ENCODE measurements around the gene ALMS1. TPM values are rescaled to one million over a fixed set of nuclear protein-coding genes. Genes with fewer than 3 reads are reported as not detected.

Gene ALMS1
- total and polyA plus RNA-seq, 2 of the 4 experiments (the other 2 are of a cell fraction), result 20.8 to 52.8 TPM

GRCh38 chr2:73638429-73638828 lies 252.8 kb downstream of the ALMS1 start:
- Histone ChIP-seq H2AK5ac (ENCODE audit: low read depth, low read length) (no peak overlapping the region), H3K9me3 (ENCODE audit: control insufficient read depth, insufficient read depth, low read length) (no peaks in the 10 kb centered on the region), H3K23ac (ENCODE audit: low read depth, low read length) (no peak overlapping the region), H2BK5ac (ENCODE audit: low read depth, low read length, poor library complexity, severe bottlenecking) (no peak overlapping the region), H2AFZ (replicated peaks; ENCODE audit: low read length, poor library complexity) (no peak overlapping the region), H2BK15ac (ENCODE audit: low read depth, low read length) (no peak overlapping the region), H3K27me3 (ENCODE audit: control insufficient read depth, insufficient read depth, low read length) (peaks cover 5% of the 10 kb centered on the region; the same call in 1 of the 2 replicates), H4K20me1 (ENCODE audit: insufficient read depth, low read length) (no peaks in the 10 kb centered on the region), H3K4me3 (ENCODE audit: insufficient read depth, low read depth, low read length) (no peak overlapping the region), H3K18ac (ENCODE audit: low read depth, low read length) (no peak overlapping the region), H3K79me1 (ENCODE audit: low read depth in 1 of 2, low read length in 2 of 2) (no peaks in the 10 kb centered on the region), H2AK9ac (replicated peaks; ENCODE audit: low read depth, low read length, poor library complexity) (no peak overlapping the region), H4K5ac (ENCODE audit: low read depth, low read length) (no peak overlapping the region), H3K56ac (ENCODE audit: extremely low read depth, insufficient read depth, low read length) (no peak overlapping the region), H2BK20ac (ENCODE audit: low read depth, low read length) (no peak overlapping the region), H2BK120ac (ENCODE audit: low read depth, low read length) (no peak overlapping the region), H3K27ac (ENCODE audit: insufficient read depth, low read length) (no peak overlapping the region), H3K9me1 (ENCODE audit: insufficient read depth, low read length) (no peaks in the 10 kb centered on the region), H4K91ac (ENCODE audit: insufficient read depth, low read depth, low read length) (no peak overlapping the region), H3K14ac (replicated peaks; ENCODE audit: low read depth, low read length) (no peak overlapping the region), H3K4me1 (ENCODE audit: control insufficient read depth, insufficient read depth, low read length) (no peaks in the 10 kb centered on the region), H3K4me2 (ENCODE audit: low read depth, low read length) (no peak overlapping the region), H3K9ac (ENCODE audit: low read depth, low read length) (no peak overlapping the region), H4K8ac (ENCODE audit: low read depth in 2 of 2, low read length in 2 of 2) (no peak overlapping the region), H3K36me3 (ENCODE audit: control insufficient read depth, insufficient read depth, low read length) (no peaks in the 10 kb centered on the region), H3K4ac (ENCODE audit: low read depth, low read length) (no peak overlapping the region)
- no peak for TF ChIP-seq RCOR1 (IDR thresholded peaks at IDR 0.05; ENCODE audit: insufficient replicate concordance, low read length)
- TF ChIP-seq RAD21 (IDR thresholded peaks at IDR 0.05; ENCODE audit: low read length), result no peak
- no peak for TF ChIP-seq NFE2L2 (IDR thresholded peaks at IDR 0.05; ENCODE audit: low read depth, low read length)
- TF ChIP-seq SMC3 (IDR thresholded peaks at IDR 0.05; ENCODE audit: low read depth, low read length), result no peak
- no peak for TF ChIP-seq MXI1 (IDR thresholded peaks at IDR 0.05; ENCODE audit: borderline replicate concordance, low read depth, low read length)
- TF ChIP-seq FOS (IDR thresholded peaks at IDR 0.05; ENCODE audit: low read depth, low read length), result no peak
- no peak for TF ChIP-seq MAZ (IDR thresholded peaks at IDR 0.05; ENCODE audit: borderline replicate concordance, low read depth, low read length)
- TF ChIP-seq BHLHE40 (IDR thresholded peaks at IDR 0.05; ENCODE audit: low read depth, low read length), result no peak
- no peak for TF ChIP-seq ELK1 (IDR thresholded peaks at IDR 0.05; ENCODE audit: borderline replicate concordance, low read depth, low read length)
- TF ChIP-seq CTCF (conservative IDR thresholded peaks at IDR 0.05; ENCODE audit: low read depth, low read length), result no peak
- TF ChIP-seq CHD1 (IDR thresholded peaks at IDR 0.05; ENCODE audit: low read depth, low read length), result no peak
- TF ChIP-seq CEBPB (IDR thresholded peaks at IDR 0.05; ENCODE audit: low read depth, low read length), result no peak
- no peak for TF ChIP-seq RFX5 (IDR thresholded peaks at IDR 0.05; ENCODE audit: low read depth, low read length)
- no CpG with 5 or more reads among the region's 1 CpG for WGBS, 2 experiments (ENCODE audit: extremely low coverage in 2 of 2, insufficient read length in 1 of 2)
- BruUV-seq (replicated peaks), result no TSS peak
- in situ Hi-C loops (cut with MboI; ENCODE audit: low sequenced_read_pairs) (no loop called here), dilution Hi-C loops (cut with HindIII; ENCODE audit: low sequenced_read_pairs, unreplicated experiment) (no loop called here), intact Hi-C loops (cut with micrococcal nuclease) (no loop called here)
- CTCF ChIA-PET, result no interaction called here
- no peak for DNase-seq
- POLR2A ChIA-PET (ENCODE audit: unreplicated experiment), result no interaction called here
- ATAC-seq (ENCODE audit: low read depth), result no peak

All from IMR-90 (cell line).